Activated CD4-positive, alpha-beta memory T cell treated with anti-CD3 and anti-CD28 coated beads for 36 hours (primary cell): ENCODE measurements around the gene WNT2. TPM values are rescaled to one million over a fixed set of nuclear protein-coding genes. Genes with fewer than 3 reads are reported as not detected.

Experiments used
- total RNA-seq, 2 experiments: library from RNA; stranded (reverse); gene quantifications; one replicate each; pipeline ENCODE4 v1.2.3, GENCODE V29; 2021

The WNT2 gene
- total RNA-seq, 2 experiments from 2014 or later, result not detected

Other genes with a start within 250 kb of the WNT2 start
- not detected for gene ASZ1, start 104.4 kb upstream of the WNT2 start, total RNA-seq
- not detected for gene CFTR, start 157.0 kb upstream of the WNT2 start, total RNA-seq